HepG2 (cell line): Measurements from ENCODE around the gene HSCB.

ENCODE experiments used
- BRF2 ChIP-seq: sonication (generic); formaldehyde crosslinking; IDR thresholded peaks from 2 replicates; pipeline ENCODE4 v1.8.1; 2022; ENCODE audit warnings: mild to moderate bottlenecking, missing genetic modification reagents
- CEBPB ChIP-seq: IDR thresholded peaks from 2 replicates; pipeline ENCODE4 v1.6.1; 2011; ENCODE audit warnings: low read depth, low read length, improper control_type of control experiment, borderline replicate concordance
- FOXM1 ChIP-seq: sonication (generic); formaldehyde crosslinking; IDR thresholded peaks from 2 replicates; pipeline ENCODE4 v1.5.0; 2020; ENCODE audit warnings: missing genetic modification reagents
- POLR2AphosphoS5 ChIP-seq: IDR thresholded peaks from 2 replicates; pipeline ENCODE4 v1.6.1; 2012; ENCODE audit warnings: low read depth, low read length
- ZNF558 ChIP-seq: sonication (generic); formaldehyde crosslinking; IDR thresholded peaks from 2 replicates; pipeline ENCODE4 v1.9.0; 2022; ENCODE audit warnings: mild to moderate bottlenecking, missing genetic modification reagents, borderline replicate concordance

DNA sequence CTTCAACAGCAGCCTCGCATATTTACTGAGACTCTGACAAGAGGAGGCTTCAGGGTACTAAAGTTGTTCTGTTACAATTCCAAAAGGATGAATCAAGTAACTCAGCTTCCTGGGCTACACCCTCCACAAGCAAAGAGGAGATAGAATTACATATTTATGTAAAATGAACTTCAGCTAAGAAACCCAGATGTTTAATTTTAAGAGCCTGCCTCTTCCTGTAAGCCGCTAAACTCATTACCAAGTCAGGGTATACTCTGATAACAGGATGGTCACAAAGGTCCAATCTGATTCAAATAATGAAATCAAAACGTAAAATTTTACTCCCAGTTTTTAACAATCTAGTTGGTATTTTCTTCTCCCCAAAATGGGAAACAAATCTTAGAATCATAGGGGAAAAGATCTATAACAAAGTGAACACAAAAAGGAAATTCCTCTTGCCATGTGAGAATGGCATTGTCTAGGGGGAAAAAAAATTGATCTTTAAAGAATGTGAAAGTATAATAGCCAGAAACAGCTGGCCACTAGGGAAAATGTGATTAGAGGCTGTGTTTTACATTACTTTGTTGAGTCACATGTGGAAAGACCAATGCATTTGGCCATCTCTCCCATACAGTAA lies 31.2 kb upstream of the HSCB start:
- TF ChIP-seq POLR2AphosphoS5 (no peak), FOXM1 (CRISPR knock-in tag) (no peak), CEBPB (no peak), BRF2 (CRISPR knock-in tag) (no peak), ZNF558 (CRISPR knock-in tag) (no peak)
